ENCODE measurements around the gene SHMT2. TPM values are rescaled to one million over a fixed set of nuclear protein-coding genes. Genes with fewer than 3 reads are reported as not detected.
A peak's percentile ranks its signal among the peaks of the same experiment; 100 is the strongest.

SHMT2 gene
- total RNA-seq, 4 donors from 2014 or later = 41.3 to 107 (median 46.4) TPM

- Histone ChIP-seq H3K36me3 (peaks cover 0 to 19% of the 10 kb centered on the region in 2 donors), H3K9me3 (no peaks in the 10 kb centered on the region), H3K4me3 (no peak overlapping the region), H3K27me3 (no peaks in the 10 kb centered on the region), H3K27ac (peak overlapping the region; percentile 82 to 85 (median 82)), H3K4me1 (peaks cover 65 to 67% of the 10 kb centered on the region in 2 donors)
- in situ Hi-C loops (cut with MboI; ENCODE audit: low sequenced_read_pairs in 4 of 4) = loop anchor here in 2 of 4 donors (10.0 to 25.0 kb wide), 2 partner anchors 174 to 192 kb away; partner anchors contain the start of genes GLI1 (in 1 of the 2), INHBC (in 1 of the 2), INHBE (in 1 of the 2) and R3HDM2 (in 1 of the 2)
- ATAC-seq (no peak), DNase-seq (no peak)
- TF ChIP-seq POLR2A (IDR thresholded peaks at IDR 0.05) (no peak), CTCF (IDR thresholded peaks at IDR 0.05 in 4 of 5, conservative IDR thresholded peaks at IDR 0.05 in 1 of 5) (no peak)
- intact Hi-C loops (cut with DNase I; ENCODE audit: low total_unique reads) = loop anchor here (1.0 to 2.0 kb wide), 2 partner anchors 22 to 190 kb away; no protein-coding TSS in a partner anchor
Measured at GRCh38 chr12:57263096-57263495, 33.6 kb downstream of the SHMT2 start.

GRCh38 chr12:57266681-57267080 lies 37.2 kb downstream of the SHMT2 start:
- Histone ChIP-seq H3K27ac (peak overlapping the region in 1 of 4 donors; percentile 16), H3K9me3 (no peaks in the 10 kb centered on the region), H3K36me3 (peaks cover 0 to 27% of the 10 kb centered on the region in 2 donors), H3K4me3 (no peak overlapping the region), H3K27me3 (no peaks in the 10 kb centered on the region), H3K4me1 (peaks cover 34 to 36% of the 10 kb centered on the region in 2 donors)
- in situ Hi-C loops (cut with MboI; ENCODE audit: low sequenced_read_pairs in 4 of 4) (loop anchor here in 2 of 4 donors (10.0 to 25.0 kb wide), 2 partner anchors 171 to 188 kb away; partner anchors contain the start of genes GLI1 (in 1 of the 2), INHBC (in 1 of the 2), INHBE (in 1 of the 2) and R3HDM2 (in 1 of the 2)), intact Hi-C loops (cut with DNase I; ENCODE audit: low total_unique reads) (no loop called here)
- TF ChIP-seq POLR2A (IDR thresholded peaks at IDR 0.05) (no peak), CTCF (IDR thresholded peaks at IDR 0.05 in 4 of 5, conservative IDR thresholded peaks at IDR 0.05 in 1 of 5) (no peak)
- DNase-seq = no peak
- no peak for ATAC-seq

GRCh38 chr12:57268264-57268663 lies 38.8 kb downstream of the SHMT2 start:
- in situ Hi-C loops (cut with MboI; ENCODE audit: low sequenced_read_pairs in 4 of 4) = loop anchor here in 2 of 4 donors (10.0 to 25.0 kb wide), 2 partner anchors 169 to 187 kb away; partner anchors contain the start of genes GLI1 (in 1 of the 2), INHBC (in 1 of the 2), INHBE (in 1 of the 2) and R3HDM2 (in 1 of the 2)
- TF ChIP-seq CTCF (IDR thresholded peaks at IDR 0.05 in 4 of 5, conservative IDR thresholded peaks at IDR 0.05 in 1 of 5) = no peak
- no peak for TF ChIP-seq POLR2A (IDR thresholded peaks at IDR 0.05)
- Histone ChIP-seq H3K36me3 (peaks cover 0 to 27% of the 10 kb centered on the region in 2 donors), H3K4me1 (peaks cover 27 to 28% of the 10 kb centered on the region in 2 donors), H3K4me3 (no peak overlapping the region), H3K27me3 (no peaks in the 10 kb centered on the region), H3K27ac (no peak overlapping the region), H3K9me3 (no peaks in the 10 kb centered on the region)
- DNase-seq (no peak), ATAC-seq (no peak)
- intact Hi-C loops (cut with DNase I; ENCODE audit: low total_unique reads) = no loop called here

GRCh38 chr12:57270966-57271470 lies 41.5 kb downstream of the SHMT2 start:
- no peaks in the 10 kb centered on the region for H3K27me3 ChIP-seq
- ATAC-seq (no peak), DNase-seq (no peak)
- peaks cover 9 to 12% of the 10 kb centered on the region in 2 donors for H3K4me1 ChIP-seq
- no peak overlapping the region for H3K27ac ChIP-seq
- TF ChIP-seq CTCF (IDR thresholded peaks at IDR 0.05 in 4 of 5, conservative IDR thresholded peaks at IDR 0.05 in 1 of 5) (peak in 2 of 5 experiments; percentile 16 to 41), POLR2A (IDR thresholded peaks at IDR 0.05) (no peak)
- no peak overlapping the region for H3K4me3 ChIP-seq
- H3K36me3 ChIP-seq = peaks cover 0 to 27% of the 10 kb centered on the region in 2 donors
- no peaks in the 10 kb centered on the region for H3K9me3 ChIP-seq
- in situ Hi-C loops (cut with MboI; ENCODE audit: low sequenced_read_pairs in 4 of 4) (loop anchor here in 1 of 4 donors (25.0 kb wide), 1 partner anchor 166 kb away; the partner anchor contains the start of genes INHBC and R3HDM2), intact Hi-C loops (cut with DNase I; ENCODE audit: low total_unique reads) (no loop called here)

Measured in gastrocnemius medialis (tissue), 4 donors.